ENCODE data around the gene KRT76.
"Not testable (repeated sequence)": the region's sequence is repeated elsewhere in the genome, so short reads cannot be mapped to it uniquely, and the experiment has no call there.

KRT76 gene

DNA sequence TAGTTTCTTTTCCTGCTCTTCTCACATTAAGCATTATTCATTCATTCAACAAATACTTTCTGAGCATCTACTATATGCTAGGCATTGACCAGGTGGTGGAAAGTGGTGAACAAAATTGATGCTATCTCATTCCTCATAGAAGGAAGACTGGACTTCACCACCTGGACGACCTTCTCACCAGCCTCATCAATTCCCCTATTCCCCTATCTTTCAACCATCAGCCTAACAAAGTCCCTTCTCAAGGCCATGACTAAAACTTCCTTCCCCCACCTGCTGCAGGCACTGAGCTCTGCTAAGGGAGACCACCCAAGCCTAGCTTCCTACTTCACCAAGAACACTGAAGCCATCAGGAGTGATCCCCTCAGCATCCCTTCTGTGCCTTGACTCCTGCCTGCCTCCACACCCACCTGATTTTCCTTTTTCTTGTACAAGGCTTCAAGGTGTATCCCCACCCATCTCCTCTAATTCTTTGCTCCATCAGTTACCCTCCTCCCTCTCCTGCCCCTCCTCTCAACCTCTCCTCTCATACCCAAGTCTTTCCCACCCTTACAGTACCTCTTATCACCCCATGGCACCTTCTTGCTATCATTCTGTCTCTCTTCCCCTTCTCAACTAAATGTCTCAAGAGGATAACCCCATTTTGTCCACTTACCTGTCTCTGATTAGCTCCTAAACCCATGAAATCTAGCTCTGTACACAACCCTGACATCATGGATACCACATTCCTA lies 19.5 kb downstream of the KRT76 start:
- no peak for DNase-seq

GRCh38 chr12:52756281-52756960 lies 20.7 kb downstream of the KRT76 start:
- no peak for DNase-seq

- DNase-seq: no peak
Measured at GRCh38 chr12:52755533-52755932, 21.6 kb downstream of the KRT76 start.

DNA sequence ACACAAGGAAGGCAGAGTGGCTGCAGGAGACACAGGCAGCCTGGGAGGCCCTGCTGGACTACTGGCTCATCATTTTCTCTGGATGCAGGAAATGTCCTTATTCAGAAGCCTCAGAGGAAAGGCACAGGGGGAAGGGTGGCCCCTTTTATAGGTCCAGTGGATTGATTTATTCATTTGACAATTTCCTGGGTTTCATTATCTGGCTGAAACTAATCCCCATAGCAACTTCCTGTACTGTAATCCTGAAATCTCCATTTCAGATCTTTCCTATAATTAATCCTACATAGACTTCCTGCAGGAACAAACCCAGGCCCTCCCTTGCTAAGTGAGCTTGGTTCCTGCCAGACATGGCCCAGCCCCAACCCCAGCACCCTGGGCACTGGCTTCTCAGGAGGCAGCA lies 23.0 kb downstream of the KRT76 start:
- no peak for DNase-seq

DNA sequence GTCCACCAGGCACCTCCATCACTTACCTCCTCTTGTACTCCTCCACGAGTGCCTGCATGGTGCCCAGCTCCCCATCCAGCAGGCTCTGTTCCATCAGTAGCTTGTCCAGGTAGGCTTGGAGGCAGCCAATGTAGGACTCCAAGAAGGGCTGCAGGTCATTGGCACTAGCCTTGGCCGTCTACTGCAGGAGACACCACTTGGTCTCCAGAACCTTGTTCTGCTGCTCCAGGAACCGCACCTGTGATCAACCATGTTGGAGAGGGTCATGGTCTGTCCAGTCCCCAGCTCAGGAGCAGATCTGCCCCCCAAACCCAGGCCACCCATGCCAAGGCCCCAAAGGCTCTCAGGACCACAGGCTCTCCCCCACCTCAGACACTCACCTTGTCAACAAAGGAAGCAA lies 23.9 kb downstream of the KRT76 start:
- DNase-seq: no peak

DNA sequence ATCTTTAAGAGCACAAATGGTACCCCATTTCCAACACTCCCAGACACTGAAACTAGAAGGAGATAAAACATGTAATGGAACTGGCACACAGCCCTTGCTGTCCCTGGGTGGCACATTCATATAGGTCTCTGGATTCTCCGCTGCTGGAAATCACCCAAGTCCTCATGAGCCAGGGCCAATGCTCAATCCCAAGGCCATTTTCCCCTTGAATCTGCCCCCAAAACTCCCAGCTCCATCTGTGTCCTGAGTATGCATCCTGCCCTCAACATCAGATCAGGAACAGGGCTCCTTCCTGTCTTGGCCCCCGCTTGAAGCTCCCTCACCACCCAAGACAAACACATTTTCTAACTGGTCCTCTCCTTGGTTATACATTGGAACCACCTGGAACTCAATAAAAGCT lies 24.6 kb downstream of the KRT76 start:
- DNase-seq: no peak

DNA sequence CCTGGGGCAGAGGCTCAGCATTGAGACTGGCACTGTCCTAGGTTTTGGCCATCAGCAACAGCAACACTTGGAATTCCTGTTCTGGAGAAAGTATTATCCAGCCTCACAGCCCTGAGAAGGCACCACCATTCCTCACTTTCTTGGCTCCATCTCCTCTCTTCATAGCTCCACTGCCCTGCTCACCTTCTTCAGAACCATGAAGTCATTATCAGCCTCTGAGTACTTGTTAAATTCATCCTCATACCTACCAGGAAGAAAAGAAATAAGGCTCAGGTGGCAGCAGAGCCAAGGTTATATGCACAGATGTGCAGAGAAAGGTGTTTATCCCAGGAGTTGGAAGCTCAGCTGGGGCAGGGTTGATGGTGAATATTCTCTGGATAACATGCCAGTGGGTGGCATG lies 25.4 kb downstream of the KRT76 start:
- DNase-seq: no peak

- DNase-seq: not testable (repeated sequence)
Measured at GRCh38 chr12:52750532-52750931, 26.6 kb downstream of the KRT76 start.

GRCh38 chr12:52749827-52750226 lies 27.3 kb downstream of the KRT76 start:
- no peak for DNase-seq

GRCh38 chr12:52748578-52748977 lies 28.6 kb downstream of the KRT76 start:
- no peak for DNase-seq

- DNase-seq: no peak
Measured at GRCh38 chr12:52745554-52745953, 31.6 kb downstream of the KRT76 start.

- DNase-seq: no peak
Measured at GRCh38 chr12:52744493-52745156, 32.5 kb downstream of the KRT76 start.

- no peak for DNase-seq
Measured at GRCh38 chr12:52742822-52743457, 34.2 kb downstream of the KRT76 start.

DNA sequence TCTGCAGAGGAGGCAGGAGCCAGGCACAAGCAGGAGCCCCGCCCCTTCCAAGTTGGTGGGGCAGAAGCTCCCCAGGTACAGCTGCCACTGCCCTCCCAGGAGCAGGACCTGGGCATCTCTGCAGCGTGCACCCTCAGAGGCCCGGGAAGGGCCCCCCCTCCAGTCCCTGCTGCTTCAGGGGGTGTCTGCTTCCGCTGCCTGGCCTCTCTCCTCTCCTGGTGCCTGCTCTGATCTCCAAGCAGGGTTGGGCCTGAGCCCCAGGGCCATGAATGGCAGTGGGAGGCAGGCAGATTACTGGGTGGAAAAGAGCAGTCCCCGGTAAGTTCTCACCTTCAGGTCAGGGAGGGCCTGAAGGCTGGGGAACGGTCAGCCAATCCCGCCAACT lies 35.0 kb downstream of the KRT76 start:
- DNase-seq: no peak

DNA sequence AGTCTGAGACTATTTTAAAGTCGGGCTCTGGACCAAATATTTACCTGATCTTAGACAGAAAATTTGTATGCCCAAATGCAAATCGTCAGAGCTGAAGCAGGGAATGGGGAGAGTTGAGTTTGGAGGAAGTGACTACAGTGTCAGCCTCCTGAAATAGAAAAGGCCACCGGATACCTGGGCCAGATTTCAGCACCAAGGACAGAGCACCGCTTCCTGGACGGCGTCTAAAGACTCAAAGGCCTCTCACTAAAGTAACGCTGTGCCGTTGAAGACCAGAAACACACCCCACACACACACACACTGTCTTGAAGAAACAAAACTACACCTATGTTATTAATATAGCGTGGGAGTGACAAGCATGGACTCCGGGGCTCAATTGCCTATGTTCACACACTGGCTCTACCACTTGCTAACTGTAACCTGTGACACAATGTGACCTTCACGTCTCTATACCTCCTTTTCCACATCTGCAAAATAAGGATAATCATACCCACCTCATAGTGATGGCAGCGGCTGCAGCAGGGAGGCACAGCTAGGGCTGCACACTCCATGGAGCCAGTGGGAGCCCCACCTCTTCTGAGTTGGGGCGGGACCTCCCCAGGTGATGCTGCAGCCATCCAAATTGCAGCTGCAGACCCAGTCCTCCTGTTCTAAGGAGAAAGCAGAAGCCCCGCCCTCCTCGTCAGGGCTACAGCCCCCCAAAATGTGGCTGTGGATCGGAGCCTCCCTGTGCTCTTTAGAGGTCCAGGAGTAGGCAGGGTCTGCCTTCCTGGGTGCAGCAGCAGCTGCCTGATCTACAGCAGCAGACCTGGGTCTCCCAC lies 35.6 kb downstream of the KRT76 start:
- DNase-seq: no peak

- DNase-seq: peak in 1 of 3 experiments; percentile 45
Measured at GRCh38 chr12:52740584-52740983, 36.6 kb downstream of the KRT76 start.

DNA sequence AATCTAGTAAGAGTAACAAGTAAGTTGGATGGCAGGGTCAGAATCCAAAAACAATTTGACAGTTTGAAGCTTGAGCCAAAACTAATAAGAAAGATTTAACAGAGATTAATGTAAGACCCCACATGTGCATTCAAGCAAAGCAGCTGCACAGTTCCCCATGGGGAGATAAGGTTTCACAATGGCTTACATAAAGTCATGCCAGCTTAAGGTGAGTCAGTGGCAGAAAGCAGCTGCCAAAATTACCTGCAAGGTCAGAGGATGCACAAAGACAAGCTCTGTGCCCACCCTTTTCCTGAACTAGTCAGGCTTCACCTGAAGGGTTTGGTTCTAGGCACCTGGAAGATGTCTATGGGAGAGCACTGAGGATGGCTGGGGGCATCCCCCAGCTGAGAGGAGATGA lies 37.2 kb downstream of the KRT76 start:
- DNase-seq: peak in 1 of 3 experiments; percentile 17

DNA sequence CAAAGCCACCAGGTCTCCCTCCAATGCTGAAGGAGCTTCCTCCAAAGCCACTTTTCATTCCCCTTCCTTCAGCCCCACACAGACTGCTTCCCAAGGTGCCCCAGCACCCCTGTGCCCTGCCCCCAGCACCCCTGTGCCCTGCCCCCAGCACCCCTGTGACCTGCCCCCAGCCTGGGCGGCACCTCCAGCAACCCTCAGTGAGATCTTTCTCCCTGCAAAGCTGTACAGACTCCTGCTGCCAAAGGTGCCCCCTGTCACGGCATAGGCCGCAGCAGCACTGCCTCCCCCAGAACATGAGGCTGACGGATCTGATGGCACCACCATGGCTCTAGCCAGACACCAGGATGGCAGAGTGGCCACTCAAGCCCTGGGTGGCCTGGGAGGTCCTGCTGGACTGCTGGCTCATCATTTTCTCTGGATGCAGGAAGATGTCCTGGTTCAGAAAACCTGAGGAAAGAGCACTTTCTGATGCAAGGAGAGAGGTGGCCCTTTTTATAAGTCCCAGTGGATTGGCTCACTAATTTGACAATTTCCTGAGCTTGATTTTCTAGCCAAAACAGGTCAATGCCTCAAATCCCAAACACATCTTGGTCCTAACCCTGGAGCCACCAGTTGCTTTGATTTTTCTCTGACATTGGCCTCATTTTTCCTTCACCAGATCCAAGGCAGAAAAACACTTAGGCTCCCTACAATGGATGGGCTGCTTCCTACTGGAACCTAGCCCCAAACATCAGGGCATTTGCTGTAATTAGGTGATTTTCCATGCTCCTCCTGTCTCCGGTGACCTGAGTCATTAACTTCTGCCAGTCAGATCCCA lies 41.1 kb downstream of the KRT76 start:
- no peak for DNase-seq

DNA sequence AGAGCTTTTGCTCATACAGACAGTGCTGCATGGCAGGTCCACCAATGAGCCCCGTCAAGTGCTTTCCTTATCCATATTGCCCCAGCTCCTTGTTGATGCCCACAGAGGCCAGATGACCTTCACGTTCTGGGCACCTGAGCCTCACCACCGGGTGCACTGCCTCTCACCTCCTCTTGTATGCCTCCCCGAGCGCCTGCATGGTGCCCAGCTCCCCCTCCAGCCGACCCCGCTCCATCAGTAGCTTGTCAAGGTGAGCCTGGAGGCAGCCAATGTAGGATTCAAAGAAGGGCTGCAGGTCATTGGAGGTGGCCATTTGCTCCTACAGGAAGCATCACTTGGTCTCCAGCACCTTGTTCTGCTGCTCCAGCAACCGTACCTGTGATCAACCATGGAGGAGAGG lies 42.0 kb downstream of the KRT76 start:
- DNase-seq: no peak

GRCh38 chr12:52730793-52731192 lies 46.4 kb downstream of the KRT76 start:
- no peak for DNase-seq

- DNase-seq: no peak
Measured at GRCh38 chr12:52730383-52730782, 46.8 kb downstream of the KRT76 start.

GRCh38 chr12:52729147-52729546 lies 48.0 kb downstream of the KRT76 start:
- DNase-seq: peak in 1 of 3 experiments; percentile 8
